ENCODE results near the gene DDOST.

The DDOST gene

DNA sequence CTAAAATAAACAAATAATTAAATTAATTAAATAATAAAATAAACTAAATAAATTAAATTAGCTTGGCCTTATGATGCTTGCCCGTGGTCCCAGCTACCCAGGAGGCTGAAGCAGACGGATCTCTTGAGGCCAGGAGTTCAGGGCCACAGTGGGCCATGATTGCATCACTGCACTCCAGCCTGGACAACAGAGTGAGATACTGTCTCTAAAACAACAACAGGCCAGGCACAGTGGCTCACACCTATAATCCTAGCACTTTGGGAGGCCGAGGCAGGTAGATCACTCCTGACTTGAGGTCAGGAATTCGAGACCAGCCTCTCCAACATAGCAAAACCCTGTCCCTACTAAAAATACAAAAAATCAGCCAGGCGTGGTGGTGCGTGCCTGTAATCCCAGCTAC is 40.2 kb downstream of the DDOST start:
- FAIRE-seq (no peak), DNase-seq (ENCODE audit: insufficient read length, low spot score) (no peak)
- TF ChIP-seq POU2F2 (IDR thresholded peaks at IDR 0.05; ENCODE audit: low read depth, low read length) = no peak
- no peak for TF ChIP-seq TAF1 (IDR thresholded peaks at IDR 0.05; ENCODE audit: low read depth, low read length)
- no peak for TF ChIP-seq SPI1 (IDR thresholded peaks at IDR 0.05; ENCODE audit: low read depth, low read length)
- no peak for TF ChIP-seq POLR2A (IDR thresholded peaks at IDR 0.05; ENCODE audit: low read depth, low read length)
- no peak for TF ChIP-seq POLR2AphosphoS5 (IDR thresholded peaks at IDR 0.05; ENCODE audit: low read depth, low read length)
- no peak for TF ChIP-seq PAX5 (IDR thresholded peaks at IDR 0.05; ENCODE audit: insufficient read depth, low read length, severe bottlenecking)

DNA sequence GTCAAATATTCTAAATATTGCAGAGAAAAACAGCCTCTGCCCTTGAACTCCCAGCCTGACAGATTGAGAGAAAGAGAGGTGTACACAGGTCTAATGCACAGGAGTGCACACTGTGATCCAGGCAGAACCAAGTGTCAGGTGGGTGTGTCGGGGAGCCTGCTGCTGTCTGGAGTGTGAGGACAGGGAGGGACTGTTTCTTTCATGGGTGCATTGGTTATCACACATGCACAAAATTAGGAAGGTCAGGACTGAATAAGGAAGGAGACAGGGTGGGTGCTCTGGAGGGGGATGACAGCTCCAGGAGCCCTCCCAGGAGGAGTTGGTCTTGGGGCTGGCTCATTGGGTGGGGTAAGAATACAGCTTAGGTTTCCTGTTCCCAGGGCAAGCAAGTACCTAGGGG is 41.2 kb downstream of the DDOST start:
- no peak for DNase-seq (ENCODE audit: insufficient read length, low spot score)

DNA sequence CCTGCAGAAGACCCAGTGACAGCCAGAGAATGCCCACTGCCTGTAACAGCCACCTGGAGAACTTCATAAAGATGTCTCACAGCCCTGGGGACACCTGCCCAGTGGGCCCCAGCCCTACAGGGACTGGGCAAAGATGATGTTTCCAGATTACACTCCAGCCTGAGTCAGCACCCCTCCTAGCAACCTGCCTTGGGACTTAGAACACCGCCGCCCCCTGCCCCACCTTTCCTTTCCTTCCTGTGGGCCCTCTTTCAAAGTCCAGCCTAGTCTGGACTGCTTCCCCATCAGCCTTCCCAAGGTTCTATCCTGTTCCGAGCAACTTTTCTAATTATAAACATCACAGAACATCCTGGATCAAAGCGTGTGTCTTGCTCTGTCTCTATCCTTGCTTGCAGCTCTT is 42.6 kb downstream of the DDOST start:
- FAIRE-seq (no peak), DNase-seq (ENCODE audit: insufficient read length, low spot score) (no peak)
- TF ChIP-seq POLR2AphosphoS5 (IDR thresholded peaks at IDR 0.05; ENCODE audit: low read depth, low read length) (no peak), SPI1 (IDR thresholded peaks at IDR 0.05; ENCODE audit: low read depth, low read length) (no peak), TAF1 (IDR thresholded peaks at IDR 0.05; ENCODE audit: low read depth, low read length) (no peak), PAX5 (IDR thresholded peaks at IDR 0.05; ENCODE audit: insufficient read depth, low read length, severe bottlenecking) (no peak), POU2F2 (IDR thresholded peaks at IDR 0.05; ENCODE audit: low read depth, low read length) (no peak), POLR2A (IDR thresholded peaks at IDR 0.05; ENCODE audit: low read depth, low read length) (no peak)

More for the DNA sequence above, 41.2 kb downstream of the DDOST start:
- no peak for FAIRE-seq
- no peak for TF ChIP-seq TAF1 (IDR thresholded peaks at IDR 0.05; ENCODE audit: low read depth, low read length)
- no peak for TF ChIP-seq POLR2A (IDR thresholded peaks at IDR 0.05; ENCODE audit: low read depth, low read length)
- TF ChIP-seq PAX5 (IDR thresholded peaks at IDR 0.05; ENCODE audit: insufficient read depth, low read length, severe bottlenecking) = no peak
- TF ChIP-seq SPI1 (IDR thresholded peaks at IDR 0.05; ENCODE audit: low read depth, low read length) = no peak
- no peak for TF ChIP-seq POLR2AphosphoS5 (IDR thresholded peaks at IDR 0.05; ENCODE audit: low read depth, low read length)
- no peak for TF ChIP-seq POU2F2 (IDR thresholded peaks at IDR 0.05; ENCODE audit: low read depth, low read length)

DNA sequence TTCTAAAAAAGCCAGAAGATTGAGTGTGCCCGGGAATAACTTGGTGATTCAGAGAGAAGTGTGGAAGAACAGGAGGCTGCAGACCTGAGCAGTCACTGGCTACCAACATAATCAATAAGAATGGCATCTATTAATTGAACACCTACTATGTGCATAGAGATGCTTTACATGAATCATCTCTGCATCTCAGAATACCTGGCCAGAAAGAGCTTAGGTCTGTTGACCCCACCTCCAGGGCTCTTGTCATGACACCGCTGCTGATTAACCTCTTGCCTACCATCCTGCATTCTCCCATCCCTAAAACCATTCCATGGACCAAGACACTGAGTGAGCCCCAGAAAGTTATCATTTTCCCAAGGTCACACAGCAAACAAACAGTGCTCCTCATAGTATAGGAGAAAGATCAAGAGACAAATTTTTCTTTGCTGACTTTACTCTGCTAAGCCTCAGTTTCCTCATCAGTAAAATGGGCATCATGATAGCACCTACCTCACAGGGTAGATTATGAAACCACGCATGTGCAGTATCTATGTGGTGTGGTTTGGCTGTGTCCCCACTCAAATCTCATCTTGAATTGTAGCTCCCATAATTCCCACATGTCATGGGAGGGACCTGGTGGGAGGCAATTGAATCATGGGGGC is 44.2 kb downstream of the DDOST start:
- DNase-seq (ENCODE audit: insufficient read length, low spot score) (no peak), FAIRE-seq (no peak)
- TF ChIP-seq POLR2AphosphoS5 (IDR thresholded peaks at IDR 0.05; ENCODE audit: low read depth, low read length) (no peak), PAX5 (IDR thresholded peaks at IDR 0.05; ENCODE audit: insufficient read depth, low read length, severe bottlenecking) (no peak), SPI1 (IDR thresholded peaks at IDR 0.05; ENCODE audit: low read depth, low read length) (no peak), TAF1 (IDR thresholded peaks at IDR 0.05; ENCODE audit: low read depth, low read length) (no peak), POU2F2 (IDR thresholded peaks at IDR 0.05; ENCODE audit: low read depth, low read length) (no peak), POLR2A (IDR thresholded peaks at IDR 0.05; ENCODE audit: low read depth, low read length) (no peak)

GRCh38 chr1:20615946-20616846 is 45.0 kb downstream of the DDOST start:
- DNase-seq (ENCODE audit: insufficient read length, low spot score) (peak; percentile 39), FAIRE-seq (no peak)
- TF ChIP-seq POU2F2 (IDR thresholded peaks at IDR 0.05; ENCODE audit: low read depth, low read length) (0 out of 2 replicates have a peak, but pooled peaks have one; percentile 34), TAF1 (IDR thresholded peaks at IDR 0.05; ENCODE audit: low read depth, low read length) (no peak)

DNA sequence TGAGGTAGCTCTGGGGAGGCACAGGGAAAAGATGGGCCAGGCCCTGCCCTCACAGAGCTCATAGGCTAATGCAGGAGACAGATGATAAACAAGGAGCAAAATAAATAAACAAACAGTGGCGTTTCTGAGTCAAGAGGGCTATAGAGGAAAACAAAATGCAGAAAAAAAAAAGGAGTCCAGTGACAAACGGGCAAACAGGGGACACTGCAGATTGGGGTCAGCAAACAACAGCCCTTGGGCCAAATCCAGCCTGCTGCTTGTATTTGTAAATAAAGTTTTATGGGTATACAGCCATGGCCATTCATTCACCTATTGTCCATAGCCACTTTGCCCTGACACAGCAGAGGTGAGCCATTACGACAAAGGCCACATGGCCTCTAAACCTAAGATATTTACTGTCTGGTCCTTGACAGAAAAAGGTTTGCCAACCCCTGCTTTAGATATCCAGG is 47.0 kb downstream of the DDOST start:
- TF ChIP-seq POU2F2 (IDR thresholded peaks at IDR 0.05; ENCODE audit: low read depth, low read length) (no peak), SPI1 (IDR thresholded peaks at IDR 0.05; ENCODE audit: low read depth, low read length) (no peak), TAF1 (IDR thresholded peaks at IDR 0.05; ENCODE audit: low read depth, low read length) (no peak), POLR2AphosphoS5 (IDR thresholded peaks at IDR 0.05; ENCODE audit: low read depth, low read length) (no peak), PAX5 (IDR thresholded peaks at IDR 0.05; ENCODE audit: insufficient read depth, low read length, severe bottlenecking) (no peak), POLR2A (IDR thresholded peaks at IDR 0.05; ENCODE audit: low read depth, low read length) (no peak)
- no peak for DNase-seq (ENCODE audit: insufficient read length, low spot score)
- no peak for FAIRE-seq

DNA sequence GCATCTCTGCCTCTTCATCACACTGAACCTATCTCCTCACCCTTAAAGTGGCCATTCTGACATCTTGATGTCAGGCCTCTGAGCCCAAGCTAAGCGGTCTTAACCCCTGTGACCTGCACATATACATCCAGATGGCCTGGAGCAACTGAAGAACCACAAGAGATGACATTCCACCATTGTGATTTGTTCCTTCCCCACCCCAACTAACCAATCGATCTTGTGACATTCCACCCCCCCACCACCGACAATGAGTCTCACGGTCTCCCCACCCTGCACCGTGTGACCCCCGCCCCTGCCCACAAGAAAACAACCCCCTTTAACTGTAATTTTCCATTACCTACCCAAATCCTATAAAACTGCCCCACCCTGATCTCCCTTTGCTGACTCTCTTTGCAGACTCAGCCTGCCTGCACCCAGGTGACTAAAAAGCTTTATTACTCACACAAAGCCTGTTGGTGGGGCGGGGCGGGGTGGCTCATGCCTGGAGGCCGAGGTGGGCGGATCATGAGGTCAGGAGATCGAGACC is 48.9 kb downstream of the DDOST start:
- TF ChIP-seq TAF1 (IDR thresholded peaks at IDR 0.05; ENCODE audit: low read depth, low read length) = no peak
- TF ChIP-seq POLR2AphosphoS5 (IDR thresholded peaks at IDR 0.05; ENCODE audit: low read depth, low read length) = no peak
- TF ChIP-seq PAX5 (IDR thresholded peaks at IDR 0.05; ENCODE audit: insufficient read depth, low read length, severe bottlenecking) = no peak

GRCh38 chr1:20611652-20612051 is 49.5 kb downstream of the DDOST start:
- FAIRE-seq = no peak
- DNase-seq (ENCODE audit: insufficient read length, low spot score) = no peak
- TF ChIP-seq SPI1 (IDR thresholded peaks at IDR 0.05; ENCODE audit: low read depth, low read length) (no peak), PAX5 (IDR thresholded peaks at IDR 0.05; ENCODE audit: insufficient read depth, low read length, severe bottlenecking) (no peak), POU2F2 (IDR thresholded peaks at IDR 0.05; ENCODE audit: low read depth, low read length) (no peak), POLR2AphosphoS5 (IDR thresholded peaks at IDR 0.05; ENCODE audit: low read depth, low read length) (no peak), POLR2A (IDR thresholded peaks at IDR 0.05; ENCODE audit: low read depth, low read length) (no peak), TAF1 (IDR thresholded peaks at IDR 0.05; ENCODE audit: low read depth, low read length) (no peak)

More for the DNA sequence above, 48.9 kb downstream of the DDOST start:
- DNase-seq (ENCODE audit: insufficient read length, low spot score) (no peak), FAIRE-seq (no peak)

DNA sequence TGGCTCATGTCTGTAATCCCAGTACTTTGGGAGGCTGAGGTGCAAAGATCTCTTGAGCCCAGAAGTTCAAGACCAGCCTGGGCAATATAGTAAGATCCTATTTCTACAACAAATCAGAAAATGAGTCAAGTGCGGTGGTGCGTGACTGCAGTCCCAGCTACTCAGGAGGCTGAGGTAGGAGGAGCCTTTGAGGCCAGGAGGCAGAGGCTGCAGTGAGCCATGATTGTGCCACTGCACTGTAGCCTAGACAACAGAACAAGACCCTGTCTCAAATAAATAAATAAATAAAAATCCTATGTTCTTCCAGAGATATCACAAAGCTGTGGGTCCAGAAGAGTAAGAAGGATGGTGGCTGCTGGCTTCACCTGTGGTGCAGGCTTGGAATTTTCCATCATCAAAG is 50.2 kb downstream of the DDOST start:
- FAIRE-seq (no peak), DNase-seq (ENCODE audit: insufficient read length, low spot score) (no peak)
- no peak for TF ChIP-seq TAF1 (IDR thresholded peaks at IDR 0.05; ENCODE audit: low read depth, low read length)
- TF ChIP-seq PAX5 (IDR thresholded peaks at IDR 0.05; ENCODE audit: insufficient read depth, low read length, severe bottlenecking) = peak; percentile 43
